ENCODE results near the gene HOXB2. TPM values are rescaled to one million over a fixed set of nuclear protein-coding genes. Genes with fewer than 3 reads are reported as not detected.
A peak's percentile ranks its signal among the peaks of the same experiment; 100 is the strongest.

Gene HOXB2
- total RNA-seq, 1 experiment from 2014 or later, result 3.0 TPM

DNA sequence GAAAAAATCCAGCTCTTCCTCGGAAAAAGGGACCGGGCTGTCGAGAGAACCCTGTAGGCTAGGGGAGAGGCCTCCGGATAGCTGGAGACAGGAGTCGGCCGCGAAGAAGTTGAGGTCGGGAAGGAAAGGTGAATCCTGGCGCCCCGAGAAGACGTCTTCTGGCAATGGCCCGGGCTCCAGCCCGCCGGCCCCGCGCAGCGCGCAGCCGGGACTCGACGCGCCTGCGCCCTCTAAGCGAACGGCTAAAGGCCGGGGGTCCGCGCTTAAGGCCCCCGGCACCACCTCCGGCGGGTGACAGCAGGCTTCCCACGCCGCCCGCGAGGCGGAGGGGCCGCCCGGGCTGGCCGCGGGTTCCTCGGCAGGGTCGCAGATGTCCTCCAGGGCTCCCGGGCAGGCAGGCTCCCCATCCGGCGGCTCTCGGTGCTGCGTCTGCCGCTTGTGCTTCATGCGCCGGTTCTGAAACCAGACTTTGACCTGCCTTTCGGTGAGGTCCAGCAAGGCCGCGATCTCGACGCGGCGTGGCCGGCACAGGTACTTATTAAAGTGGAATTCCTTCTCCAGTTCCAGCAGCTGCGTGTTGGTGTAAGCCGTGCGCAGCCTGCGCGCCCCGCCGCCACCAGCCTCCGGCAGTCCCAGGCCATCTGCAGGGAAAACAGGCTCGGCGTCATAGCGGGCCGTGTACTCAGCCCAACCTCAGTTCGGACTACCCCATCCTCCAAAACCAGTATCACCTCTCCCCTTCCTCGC is 1.6 kb downstream of the HOXB2 start:
- Mint-ChIP-seq H3K27ac (ENCODE audit: low read depth, unreplicated experiment) (peak overlapping the region; percentile 76), H3K27me3 (ENCODE audit: insufficient read depth, unreplicated experiment) (no peaks in the 10 kb centered on the region), H3K4me1 (ENCODE audit: insufficient read depth, unreplicated experiment) (no peaks in the 10 kb centered on the region), H3K9me3 (ENCODE audit: unreplicated experiment) (no peaks in the 10 kb centered on the region), H3K36me3 (ENCODE audit: insufficient read depth, unreplicated experiment) (no peaks in the 10 kb centered on the region), H3K4me3 (ENCODE audit: unreplicated experiment) (peak overlapping the region; percentile 75)
- peak; percentile 59 for DNase-seq (ENCODE audit: unreplicated experiment)
- intact Hi-C loops (cut with micrococcal nuclease), result no loop called here
- POLR2A ChIA-PET, result interaction anchor here (0.5 to 1.2 kb wide), 3 partner anchors 11 to 968 kb away, joined by 4 to 5 read pairs (median 4); no protein-coding TSS in a partner anchor
- CTCF ChIA-PET, result interaction anchor here (0.6 to 0.7 kb wide), 2 partner anchors 21 to 261 kb away, joined by 3 read pairs; no protein-coding TSS in a partner anchor
- TF ChIP-seq, protein P1, sequence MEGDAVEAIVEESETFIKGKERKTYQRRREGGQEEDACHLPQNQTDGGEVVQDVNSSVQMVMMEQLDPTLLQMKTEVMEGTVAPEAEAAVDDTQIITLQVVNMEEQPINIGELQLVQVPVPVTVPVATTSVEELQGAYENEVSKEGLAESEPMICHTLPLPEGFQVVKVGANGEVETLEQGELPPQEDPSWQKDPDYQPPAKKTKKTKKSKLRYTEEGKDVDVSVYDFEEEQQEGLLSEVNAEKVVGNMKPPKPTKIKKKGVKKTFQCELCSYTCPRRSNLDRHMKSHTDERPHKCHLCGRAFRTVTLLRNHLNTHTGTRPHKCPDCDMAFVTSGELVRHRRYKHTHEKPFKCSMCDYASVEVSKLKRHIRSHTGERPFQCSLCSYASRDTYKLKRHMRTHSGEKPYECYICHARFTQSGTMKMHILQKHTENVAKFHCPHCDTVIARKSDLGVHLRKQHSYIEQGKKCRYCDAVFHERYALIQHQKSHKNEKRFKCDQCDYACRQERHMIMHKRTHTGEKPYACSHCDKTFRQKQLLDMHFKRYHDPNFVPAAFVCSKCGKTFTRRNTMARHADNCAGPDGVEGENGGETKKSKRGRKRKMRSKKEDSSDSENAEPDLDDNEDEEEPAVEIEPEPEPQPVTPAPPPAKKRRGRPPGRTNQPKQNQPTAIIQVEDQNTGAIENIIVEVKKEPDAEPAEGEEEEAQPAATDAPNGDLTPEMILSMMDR (IDR thresholded peaks at IDR 0.05; ENCODE audit: unreplicated experiment), result peak; percentile 28
- BruUV-seq (replicated peaks), result no TSS peak

GRCh38 chr17:48542698-48543106 is 2.2 kb downstream of the HOXB2 start:
- TF ChIP-seq, protein P1 (IDR thresholded peaks at IDR 0.05; ENCODE audit: unreplicated experiment), result no peak
- Mint-ChIP-seq H3K27ac (ENCODE audit: low read depth, unreplicated experiment) (peak overlapping the region; percentile 76), H3K36me3 (ENCODE audit: insufficient read depth, unreplicated experiment) (no peaks in the 10 kb centered on the region), H3K27me3 (ENCODE audit: insufficient read depth, unreplicated experiment) (no peaks in the 10 kb centered on the region), H3K4me3 (ENCODE audit: unreplicated experiment) (peak overlapping the region; percentile 75), H3K9me3 (ENCODE audit: unreplicated experiment) (no peaks in the 10 kb centered on the region), H3K4me1 (ENCODE audit: insufficient read depth, unreplicated experiment) (no peaks in the 10 kb centered on the region)
- ChIA-PET CTCF (interaction anchor here (0.6 kb wide), 1 partner anchor 261 kb away, joined by 3 read pairs; no protein-coding TSS in a partner anchor), POLR2A (interaction anchor here (0.5 to 0.6 kb wide), 2 partner anchors 19 to 968 kb away, joined by 4 to 5 read pairs; no protein-coding TSS in a partner anchor)
- intact Hi-C loops (cut with micrococcal nuclease), result no loop called here
- no peak for DNase-seq (ENCODE audit: unreplicated experiment)
- BruUV-seq (replicated peaks), result TSS peak; percentile 91

- BruUV-seq (replicated peaks), result no TSS peak
- CTCF ChIA-PET, result no interaction called here
Measured at GRCh38 chr17:48542114-48542656, 2.7 kb downstream of the HOXB2 start.

DNA sequence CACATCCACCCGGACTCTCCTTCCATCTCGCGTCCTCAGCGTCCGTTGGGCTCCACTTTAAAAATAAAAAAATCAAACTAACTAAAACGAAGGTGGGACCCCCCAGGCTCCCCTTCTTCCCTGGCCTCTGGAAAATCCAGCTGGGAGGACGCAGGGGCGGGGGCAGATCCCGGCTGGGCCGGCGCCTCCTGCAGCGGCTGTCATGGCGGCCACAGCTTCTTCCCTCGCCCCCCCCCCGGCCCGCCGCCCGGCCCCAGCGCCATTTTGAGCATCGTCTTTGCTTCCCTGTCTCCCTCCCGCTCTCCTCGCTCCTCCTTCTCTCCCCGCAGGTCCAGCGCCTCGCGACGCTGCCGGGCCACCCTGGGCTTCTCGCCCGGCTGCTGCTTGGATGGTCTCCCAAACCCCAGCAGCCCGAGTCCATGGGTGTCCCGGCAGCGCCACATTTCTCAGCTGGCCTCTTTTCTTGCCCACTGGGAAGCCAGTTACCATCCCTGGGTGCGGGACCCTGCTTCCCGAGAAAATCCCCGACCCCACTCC is 3.3 kb downstream of the HOXB2 start:
- no peaks in the 10 kb centered on the region for H3K27me3 Mint-ChIP-seq (ENCODE audit: insufficient read depth, unreplicated experiment)
- no peak for DNase-seq (ENCODE audit: unreplicated experiment)
- ChIA-PET CTCF (no interaction called here), POLR2A (no interaction called here)
- TF ChIP-seq, protein P1 (IDR thresholded peaks at IDR 0.05; ENCODE audit: unreplicated experiment), result no peak
- BruUV-seq (replicated peaks), result no TSS peak
- no peak overlapping the region for H3K27ac Mint-ChIP-seq (ENCODE audit: low read depth, unreplicated experiment)
- H3K36me3 Mint-ChIP-seq (ENCODE audit: insufficient read depth, unreplicated experiment), result no peaks in the 10 kb centered on the region
- no peak overlapping the region for H3K4me3 Mint-ChIP-seq (ENCODE audit: unreplicated experiment)
- H3K4me1 Mint-ChIP-seq (ENCODE audit: insufficient read depth, unreplicated experiment), result no peaks in the 10 kb centered on the region
- intact Hi-C loops (cut with micrococcal nuclease), result no loop called here
- H3K9me3 Mint-ChIP-seq (ENCODE audit: unreplicated experiment), result no peaks in the 10 kb centered on the region

More at GRCh38 chr17:48542114-48542656, 2.7 kb downstream of the HOXB2 start:
- H3K9me3 Mint-ChIP-seq (ENCODE audit: unreplicated experiment), result no peaks in the 10 kb centered on the region
- POLR2A ChIA-PET, result no interaction called here
- peak overlapping the region; percentile 75 for H3K4me3 Mint-ChIP-seq (ENCODE audit: unreplicated experiment)
- no peaks in the 10 kb centered on the region for H3K36me3 Mint-ChIP-seq (ENCODE audit: insufficient read depth, unreplicated experiment)
- no peaks in the 10 kb centered on the region for H3K4me1 Mint-ChIP-seq (ENCODE audit: insufficient read depth, unreplicated experiment)
- DNase-seq (ENCODE audit: unreplicated experiment), result no peak
- TF ChIP-seq, protein P1 (IDR thresholded peaks at IDR 0.05; ENCODE audit: unreplicated experiment), result no peak
- no peak overlapping the region for H3K27ac Mint-ChIP-seq (ENCODE audit: low read depth, unreplicated experiment)
- intact Hi-C loops (cut with micrococcal nuclease), result no loop called here
- H3K27me3 Mint-ChIP-seq (ENCODE audit: insufficient read depth, unreplicated experiment), result no peaks in the 10 kb centered on the region

All from MCF 10A (cell line).